ENCODE data around the gene HNF4A. TPM values are rescaled to one million over a fixed set of nuclear protein-coding genes. Genes with fewer than 3 reads are reported as not detected.

HNF4A gene
- total and polyA plus RNA-seq, 2 of the 13 experiments (the other 11 are each of a cell fraction or from before 2014, with no cell fraction given) = 80.9 to 169 TPM

- TF ChIP-seq KIAA2018 (CRISPR knock-in tag; IDR thresholded peaks at IDR 0.05; ENCODE audit: borderline replicate concordance) = no peak
- TF ChIP-seq ZNF430 (CRISPR knock-in tag; IDR thresholded peaks at IDR 0.05) = peak; percentile 88; the same call in 1 of the 2 replicates
- peak; percentile 21; the same call in 1 of the 2 replicates for TF ChIP-seq ZNF83 (CRISPR knock-in tag; IDR thresholded peaks at IDR 0.05; ENCODE audit: borderline replicate concordance)
- TF ChIP-seq PHF21A (CRISPR knock-in tag; IDR thresholded peaks at IDR 0.05) = peak; percentile 98
- no peak for TF ChIP-seq TRIM24 (CRISPR knock-in tag; IDR thresholded peaks at IDR 0.05)
- TF ChIP-seq ZNF354B (CRISPR knock-in tag; IDR thresholded peaks at IDR 0.05) = 0 out of 2 replicates have a peak, but pooled peaks have one; percentile 48
- TF ChIP-seq PCBP1 (IDR thresholded peaks at IDR 0.05; ENCODE audit: borderline replicate concordance, low read depth, low read length) = no peak
- TF ChIP-seq ZNF138 (CRISPR knock-in tag; IDR thresholded peaks at IDR 0.05; ENCODE audit: low read depth) = no peak; the same call in 1 of the 2 replicates
- TF ChIP-seq FOXA3 (CRISPR knock-in tag; IDR thresholded peaks at IDR 0.05) = peak; percentile 98
- TF ChIP-seq FOXJ3 (CRISPR knock-in tag; IDR thresholded peaks at IDR 0.05; ENCODE audit: borderline replicate concordance) = 0 out of 2 replicates have a peak, but pooled peaks have one; percentile 60
- TF ChIP-seq KLF13 (CRISPR knock-in tag; IDR thresholded peaks at IDR 0.05) = no peak
- TF ChIP-seq ZBTB20 (CRISPR knock-in tag; IDR thresholded peaks at IDR 0.05; ENCODE audit: borderline replicate concordance, low read depth) = peak; percentile 76; the same call in 1 of the 2 replicates
- peak; percentile 39; the same call in 1 of the 2 replicates for TF ChIP-seq AHR (CRISPR knock-in tag; IDR thresholded peaks at IDR 0.05)
- no peak for TF ChIP-seq ZFP36L1 (CRISPR knock-in tag; IDR thresholded peaks at IDR 0.05)
- no peak for TF ChIP-seq ZNF383 (CRISPR knock-in tag; IDR thresholded peaks at IDR 0.05; ENCODE audit: borderline replicate concordance)
- peak; percentile 71; the same call in 1 of the 2 replicates for TF ChIP-seq ZNF768 (CRISPR knock-in tag; IDR thresholded peaks at IDR 0.05)
- TF ChIP-seq NCOA2 (CRISPR knock-in tag; IDR thresholded peaks at IDR 0.05) = peak; percentile 76
- TF ChIP-seq NFYC (CRISPR knock-in tag; IDR thresholded peaks at IDR 0.05) = no peak; the same call in 1 of the 2 replicates
- TF ChIP-seq ZNF616 (CRISPR knock-in tag; IDR thresholded peaks at IDR 0.05; ENCODE audit: low read depth) = no peak
- no peak; the same call in 1 of the 2 replicates for TF ChIP-seq ARHGAP35 (CRISPR knock-in tag; IDR thresholded peaks at IDR 0.05; ENCODE audit: borderline replicate concordance)
- TF ChIP-seq GABPB1 (CRISPR knock-in tag; IDR thresholded peaks at IDR 0.05) = peak; percentile 70
- no peak for TF ChIP-seq MEIS1 (CRISPR knock-in tag; IDR thresholded peaks at IDR 0.05; ENCODE audit: borderline replicate concordance)
Measured at GRCh38 chr20:44370639-44371218, 15.2 kb downstream of the HNF4A start (continued).
